Hematopoietic multipotent progenitor cell (in vitro differentiated cells): Measurements from ENCODE around the gene AFF1. TPM values are rescaled to one million over a fixed set of nuclear protein-coding genes. Genes with fewer than 3 reads are reported as not detected.
A peak's percentile ranks its signal among the peaks of the same experiment; 100 is the strongest.

Source experiments
- DNase-seq, 3 donors: peaks; one replicate each; pipeline ENCODE4 v3.0.0-alpha.2; 2011 to 2015; ENCODE audit warnings: low read depth in 2 of 3, low spot score in 2 of 3
- total RNA-seq: library from RNA; depleted of rRNA; stranded (reverse); fragments of >200 nt; gene quantifications from one replicate; pipeline ENCODE4 v1.2.3, GENCODE V29; 2012

AFF1 gene
- total RNA-seq, 1 donor: 44.4 TPM

DNA sequence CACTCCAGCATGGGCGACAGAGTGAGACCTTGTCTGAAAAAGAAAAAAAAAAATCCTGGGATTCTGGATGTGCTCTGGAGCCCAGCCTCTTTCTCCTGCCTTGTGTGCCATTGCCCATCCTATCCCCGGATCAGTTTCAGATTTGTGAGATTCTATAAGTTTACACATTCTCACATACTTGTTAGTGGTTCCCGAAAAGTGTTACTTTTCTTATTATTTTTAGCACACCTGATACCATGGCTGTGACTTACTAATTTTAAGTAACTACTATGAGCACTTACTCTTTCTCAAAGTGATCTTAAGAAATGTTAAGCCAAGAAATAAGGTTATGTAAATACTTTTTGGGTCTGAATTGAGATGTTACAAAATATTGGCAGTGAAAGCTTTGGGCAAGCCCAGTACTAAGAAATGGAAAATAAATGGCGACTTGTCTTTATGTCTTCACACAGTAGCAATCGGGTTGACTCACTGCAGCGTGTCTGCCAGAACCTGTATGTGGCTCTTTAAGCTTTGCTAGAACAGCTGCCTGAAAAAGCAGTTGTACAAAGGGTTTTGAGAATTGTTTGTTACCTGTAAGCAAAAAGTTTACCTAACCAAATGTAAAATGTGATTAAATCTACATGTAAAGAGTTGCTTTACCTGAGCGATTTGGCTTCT, 166.9 kb downstream of the AFF1 start:
- no peak for DNase-seq

GRCh38 chr4:87103086-87103485, 168.3 kb downstream of the AFF1 start:
- DNase-seq: no peak

DNA sequence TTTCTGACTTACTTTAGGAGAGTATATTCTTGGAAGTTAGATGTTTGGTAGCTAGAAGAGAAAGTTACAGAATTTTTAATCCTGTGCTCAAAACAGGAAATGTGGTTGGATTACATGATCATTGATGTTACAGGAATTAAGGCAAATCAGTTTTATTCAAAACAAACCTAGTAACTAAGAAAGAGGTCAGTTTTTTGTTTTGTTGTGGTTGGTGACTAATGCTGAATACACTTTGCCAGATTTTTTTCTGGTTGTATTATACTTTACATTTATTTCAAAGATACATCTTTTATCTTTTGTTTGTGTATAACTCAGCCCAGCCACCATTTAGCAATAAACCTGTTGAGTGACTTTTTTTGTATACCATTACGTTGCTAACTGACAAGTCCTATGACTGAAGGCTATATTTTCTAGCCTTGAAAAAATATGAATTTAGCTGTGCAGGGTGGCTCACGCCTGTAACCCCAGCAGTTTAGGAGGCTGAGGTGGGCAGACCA, 168.9 kb downstream of the AFF1 start:
- peak; percentile 22 to 52 (median 36) for DNase-seq

DNA sequence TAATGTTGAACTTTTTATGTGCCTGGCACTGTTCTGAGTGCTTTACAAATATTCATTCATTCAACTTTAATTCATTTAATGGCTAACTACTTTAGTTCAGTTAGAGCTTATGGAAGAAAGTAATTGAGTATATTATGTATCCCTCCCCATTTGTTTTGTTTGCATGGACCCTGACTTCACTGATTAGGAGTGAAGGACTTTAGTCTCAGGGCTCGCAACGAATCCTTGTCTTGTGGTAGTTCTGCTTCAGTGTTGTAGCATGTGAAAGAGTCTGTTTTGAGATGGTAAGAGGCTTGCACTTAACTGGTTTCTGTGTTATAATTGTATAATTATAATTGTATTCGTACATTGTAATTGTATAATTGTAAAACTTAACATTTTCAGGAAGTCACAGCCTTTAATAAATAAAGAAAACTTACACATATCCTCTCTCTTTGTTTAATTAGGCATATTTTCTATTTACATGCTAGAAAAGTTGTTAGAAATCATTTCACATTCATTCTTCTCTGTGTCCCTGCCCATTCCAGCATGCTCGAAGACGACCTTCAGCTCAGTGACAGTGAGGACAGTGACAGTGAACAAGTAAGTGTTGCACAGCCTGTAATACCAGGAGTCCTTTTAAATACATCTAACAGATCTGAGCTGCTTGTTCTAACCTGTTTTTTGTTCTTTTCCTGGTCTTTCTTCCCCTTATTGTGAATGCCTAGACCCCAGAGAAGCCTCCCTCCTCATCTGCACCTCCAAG, 170.5 kb downstream of the AFF1 start:
- no peak for DNase-seq

DNA sequence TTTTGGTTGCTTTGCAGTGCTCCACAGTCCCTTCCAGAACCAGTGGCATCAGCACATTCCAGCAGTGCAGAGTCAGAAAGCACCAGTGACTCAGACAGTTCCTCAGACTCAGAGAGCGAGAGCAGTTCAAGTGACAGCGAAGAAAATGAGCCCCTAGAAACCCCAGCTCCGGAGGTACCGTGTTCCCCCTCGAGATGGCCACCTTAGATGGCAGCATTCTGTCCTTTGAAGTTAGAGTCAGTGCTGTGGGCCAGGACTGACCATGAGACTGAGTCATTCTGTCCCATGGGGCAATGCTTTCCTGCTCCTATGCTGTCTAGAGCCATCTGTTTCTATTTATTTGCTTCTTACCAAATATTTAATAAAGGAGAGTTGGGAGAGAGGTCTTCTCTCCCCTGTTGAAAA, 173.3 kb downstream of the AFF1 start:
- no peak for DNase-seq

DNA sequence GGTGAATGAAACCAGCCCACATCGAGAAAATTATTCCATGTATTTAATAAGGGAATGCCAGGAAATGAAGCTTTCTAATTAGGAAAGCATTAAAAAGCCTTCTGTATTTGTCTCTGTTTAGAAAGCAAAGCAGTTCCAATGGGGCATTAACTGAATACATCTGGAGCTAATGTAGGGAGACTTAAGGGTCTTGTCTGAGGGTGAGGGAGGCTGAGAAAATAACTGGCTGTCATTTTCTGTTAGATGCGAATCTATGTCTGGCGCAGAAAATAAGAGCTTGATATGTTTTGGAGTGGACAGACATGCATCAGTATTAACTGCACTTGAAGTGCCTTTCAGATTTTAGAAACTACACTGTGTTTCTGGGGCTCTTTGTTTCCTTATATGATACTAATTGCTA, 174.3 kb downstream of the AFF1 start:
- no peak for DNase-seq

- DNase-seq: no peak
These were observed 175.1 kb downstream of the AFF1 start for GRCh38 chr4:87109945-87110344.

- peak in 1 of 3 donors; percentile 14 for DNase-seq
These were observed 177.3 kb downstream of the AFF1 start for GRCh38 chr4:87112063-87112462.

GRCh38 chr4:87114245-87115062, 179.6 kb downstream of the AFF1 start:
- DNase-seq: no peak

DNA sequence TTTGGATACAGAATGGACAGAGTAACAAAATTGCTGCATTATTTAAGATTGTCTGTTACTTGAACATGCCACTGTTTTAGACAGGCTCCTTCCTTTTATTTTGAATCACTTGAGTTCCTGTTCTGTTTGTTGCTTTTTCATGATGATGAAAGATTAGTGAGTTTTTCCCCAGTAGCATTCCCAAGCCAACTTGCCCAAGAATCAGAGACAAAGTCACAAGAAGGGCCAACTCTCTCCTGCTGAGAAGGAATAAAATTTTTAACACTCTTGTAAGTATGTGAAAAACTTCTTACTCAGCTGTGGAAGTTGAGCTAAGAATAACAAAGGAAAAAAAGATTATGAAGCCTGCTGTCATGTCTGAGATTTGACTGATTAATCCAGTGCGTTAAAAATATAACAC, 181.4 kb downstream of the AFF1 start:
- no peak for DNase-seq

- no peak for DNase-seq
These were observed 182.4 kb downstream of the AFF1 start for GRCh38 chr4:87117051-87117731.

DNA sequence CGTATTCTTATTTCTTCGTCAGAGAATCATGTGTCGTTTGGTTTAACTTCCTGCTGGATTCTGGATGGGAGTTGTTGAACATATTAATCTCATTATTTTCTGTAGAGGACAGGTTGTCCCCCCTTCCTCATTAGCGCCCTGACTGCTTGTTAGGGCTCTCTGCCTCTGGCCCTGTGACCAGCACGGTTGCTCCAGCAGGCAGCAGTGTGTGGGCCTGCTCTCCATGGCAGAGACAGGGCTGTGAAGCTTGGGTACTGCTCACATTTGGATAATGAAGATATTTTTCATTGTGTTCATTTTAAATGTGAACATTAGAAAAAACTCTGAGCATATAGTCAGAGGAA, 182.9 kb downstream of the AFF1 start:
- DNase-seq: no peak

DNA sequence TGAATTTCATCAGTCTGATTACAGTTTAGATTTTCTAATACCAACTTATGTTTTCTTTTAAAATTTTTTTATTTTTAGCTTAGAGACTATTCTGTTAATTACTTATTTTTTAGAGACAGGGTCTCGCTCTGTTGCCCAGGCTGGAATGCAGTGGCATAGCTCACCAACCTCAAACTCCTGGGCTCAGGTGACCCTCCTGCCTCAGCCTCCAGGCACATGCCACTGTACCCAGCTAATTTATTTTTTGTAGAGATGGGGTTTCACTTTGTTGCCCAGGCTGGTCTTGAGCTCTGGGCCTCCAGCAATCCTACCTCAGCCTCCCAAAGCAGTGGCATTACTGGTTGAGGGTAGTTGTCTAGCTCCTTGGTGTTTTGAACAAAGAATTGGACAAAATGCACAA, 183.6 kb downstream of the AFF1 start:
- DNase-seq: no peak

- peak in 2 of 3 donors; percentile 29 to 30 for DNase-seq
These were observed 184.0 kb downstream of the AFF1 start for GRCh38 chr4:87118826-87119225.

- DNase-seq: no peak
These were observed 185.2 kb downstream of the AFF1 start for GRCh38 chr4:87120010-87120409.

DNA sequence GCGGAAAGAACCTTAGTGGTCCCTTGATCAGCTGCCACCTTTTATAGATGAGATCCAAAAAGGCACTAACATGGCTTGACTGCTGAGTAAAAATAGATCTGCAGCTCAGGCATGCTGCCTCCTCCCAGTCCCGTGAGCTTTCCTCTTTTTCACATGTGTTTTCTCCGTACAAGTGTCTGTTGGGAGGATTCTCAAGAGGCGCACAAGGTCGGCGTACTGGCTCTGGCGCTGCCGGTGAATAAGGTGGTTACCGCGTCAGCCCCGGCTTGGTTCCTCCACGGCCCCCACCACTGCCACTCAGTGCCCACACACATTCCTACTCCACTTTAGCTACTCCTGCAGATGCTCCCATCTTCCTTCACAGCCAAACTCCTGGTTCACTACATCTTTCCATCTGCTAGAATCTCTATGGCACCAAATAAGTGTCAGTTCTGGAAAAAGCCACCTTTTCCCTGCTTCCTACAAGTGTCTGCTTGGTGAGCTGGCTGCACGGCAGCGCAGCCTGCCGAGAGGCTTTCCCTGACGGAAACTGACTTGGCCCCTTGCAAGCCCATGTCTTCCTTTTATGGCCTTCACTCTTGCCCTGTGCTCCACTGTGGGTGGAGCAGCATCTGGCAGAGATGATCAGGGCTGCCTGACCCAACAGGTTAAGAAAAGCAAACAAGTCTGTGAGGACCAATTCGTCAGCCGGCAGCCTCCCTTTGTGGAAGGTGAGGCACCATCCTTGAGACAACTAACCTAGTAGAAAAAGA, 185.8 kb downstream of the AFF1 start:
- DNase-seq: no peak

- DNase-seq: peak in 1 of 3 donors; percentile 43
These were observed 186.7 kb downstream of the AFF1 start for GRCh38 chr4:87121341-87122065.

DNA sequence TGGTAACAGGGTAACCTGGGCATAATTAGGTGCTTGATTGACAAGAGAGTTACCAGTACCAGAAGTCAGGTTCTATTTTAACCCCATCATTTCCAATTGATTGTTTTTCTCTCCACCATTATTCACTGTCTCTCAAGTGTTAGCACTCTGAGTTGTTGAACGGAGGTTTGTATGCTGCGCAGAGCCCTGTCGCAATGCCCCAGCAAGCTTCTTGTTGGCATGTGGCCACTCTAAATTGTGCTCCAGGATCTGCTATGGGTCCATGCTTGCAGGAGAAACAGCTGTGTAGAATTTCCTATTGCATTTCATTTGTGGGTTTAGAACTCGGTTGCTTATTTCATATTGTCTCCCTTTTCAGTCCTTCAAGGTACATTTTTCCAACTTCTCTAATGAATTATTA, 187.4 kb downstream of the AFF1 start:
- DNase-seq: no peak

GRCh38 chr4:87126056-87126455, 191.2 kb downstream of the AFF1 start:
- no peak for DNase-seq
